ENCODE data around the gene OCIAD1. TPM values are rescaled to one million over a fixed set of nuclear protein-coding genes. Genes with fewer than 3 reads are reported as not detected.

OCIAD1 gene
- total and polyA plus RNA-seq, 9 donors: 73.4 to 241 (median 112) TPM

DNA sequence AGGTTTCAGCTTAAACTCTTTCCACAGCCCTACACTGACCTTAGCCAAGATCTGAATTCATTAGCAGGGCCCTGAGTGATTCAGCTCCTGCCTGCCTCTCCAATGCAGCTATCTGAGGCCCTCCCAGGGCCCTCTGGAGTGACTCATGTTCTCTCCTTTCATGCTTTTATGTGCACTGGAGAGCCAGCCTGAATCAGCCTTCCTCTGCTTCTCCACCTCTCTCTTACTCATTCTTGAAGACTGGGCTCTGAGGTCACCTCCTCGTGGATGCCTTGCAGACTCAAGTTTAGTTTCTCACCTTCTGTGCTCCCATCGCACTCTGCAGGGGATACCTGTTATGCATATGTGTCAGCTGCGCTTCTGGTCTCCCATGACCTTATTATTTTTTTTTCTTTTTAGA lies 78.8 kb downstream of the OCIAD1 start:
- H3K27me3 ChIP-seq: no peaks in the 10 kb centered on the region
- no peak overlapping the region for H3K4me3 ChIP-seq
- no peak for DNase-seq
- intact Hi-C loops (cut with DNase I): no loop called here
- H3K36me3 ChIP-seq: no peaks in the 10 kb centered on the region
- WGBS, 3 donors: 67 to 83% (median 79%) methylated on average over 3 of the region's 3 CpGs
- no peaks in the 10 kb centered on the region for H3K9me3 ChIP-seq
- H3K27ac ChIP-seq: no peak overlapping the region
- peaks cover 1% of the 10 kb centered on the region for H3K4me1 ChIP-seq (ENCODE audit: insufficient read depth)
- TF ChIP-seq EP300 (IDR thresholded peaks at IDR 0.05) (no peak), POLR2A (IDR thresholded peaks at IDR 0.05) (no peak)
- TF ChIP-seq, protein P1, sequence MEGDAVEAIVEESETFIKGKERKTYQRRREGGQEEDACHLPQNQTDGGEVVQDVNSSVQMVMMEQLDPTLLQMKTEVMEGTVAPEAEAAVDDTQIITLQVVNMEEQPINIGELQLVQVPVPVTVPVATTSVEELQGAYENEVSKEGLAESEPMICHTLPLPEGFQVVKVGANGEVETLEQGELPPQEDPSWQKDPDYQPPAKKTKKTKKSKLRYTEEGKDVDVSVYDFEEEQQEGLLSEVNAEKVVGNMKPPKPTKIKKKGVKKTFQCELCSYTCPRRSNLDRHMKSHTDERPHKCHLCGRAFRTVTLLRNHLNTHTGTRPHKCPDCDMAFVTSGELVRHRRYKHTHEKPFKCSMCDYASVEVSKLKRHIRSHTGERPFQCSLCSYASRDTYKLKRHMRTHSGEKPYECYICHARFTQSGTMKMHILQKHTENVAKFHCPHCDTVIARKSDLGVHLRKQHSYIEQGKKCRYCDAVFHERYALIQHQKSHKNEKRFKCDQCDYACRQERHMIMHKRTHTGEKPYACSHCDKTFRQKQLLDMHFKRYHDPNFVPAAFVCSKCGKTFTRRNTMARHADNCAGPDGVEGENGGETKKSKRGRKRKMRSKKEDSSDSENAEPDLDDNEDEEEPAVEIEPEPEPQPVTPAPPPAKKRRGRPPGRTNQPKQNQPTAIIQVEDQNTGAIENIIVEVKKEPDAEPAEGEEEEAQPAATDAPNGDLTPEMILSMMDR (IDR thresholded peaks at IDR 0.05): no peak

DNA sequence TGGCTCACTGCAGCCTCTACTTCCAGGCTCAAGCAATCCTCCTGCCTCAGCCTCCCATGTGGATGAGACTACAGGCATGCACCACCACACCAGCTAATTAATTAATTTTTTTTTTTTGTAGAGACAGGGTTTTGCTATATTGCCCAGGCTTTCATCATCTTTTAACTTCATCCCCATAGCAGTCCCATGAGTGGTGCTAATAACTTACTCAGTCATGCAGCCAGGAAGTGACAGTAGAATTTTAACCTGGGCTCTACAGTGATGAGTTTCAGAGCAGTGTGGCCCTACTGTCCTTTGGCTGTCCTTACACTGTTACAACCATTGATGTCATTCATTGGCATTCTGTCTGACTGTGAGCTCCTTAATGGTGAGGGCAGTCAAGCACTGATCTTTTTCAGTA lies 79.6 kb downstream of the OCIAD1 start:
- TF ChIP-seq POLR2A (IDR thresholded peaks at IDR 0.05): no peak
- Histone ChIP-seq H3K27me3 (no peaks in the 10 kb centered on the region), H3K27ac (no peak overlapping the region), H3K9me3 (no peaks in the 10 kb centered on the region), H3K4me1 (ENCODE audit: insufficient read depth) (no peaks in the 10 kb centered on the region), H3K36me3 (no peaks in the 10 kb centered on the region), H3K4me3 (no peak overlapping the region)
- intact Hi-C loops (cut with DNase I): no loop called here
- DNase-seq: no peak

Other genes with a start within 250 kb of the OCIAD1 start
- 10 to 100 TPM; 30.7 to 46.0 (median 36.0) TPM for gene FRYL, start 50.8 kb upstream of the OCIAD1 start, total RNA-seq
- gene FRYL, start 50.8 kb upstream of the OCIAD1 start, polyA plus RNA-seq: 10 to 100 TPM; 10.7 to 33.5 TPM
- 10 to 100 TPM in 4 of 7 donors, 1 to 10 TPM in 3; 2.1 to 14.6 (median 10.6) TPM for gene OCIAD2, start 75.7 kb downstream of the OCIAD1 start, total RNA-seq
- gene OCIAD2, start 75.7 kb downstream of the OCIAD1 start, polyA plus RNA-seq: 10 to 100 TPM; 20.0 to 20.4 TPM
- 1 to 10 TPM in 1 of 7 donors, under 1 TPM in 4, not detected in 2; 0.33 to 3.2 (median 0.48) TPM for gene CWH43, start 155.2 kb downstream of the OCIAD1 start, total RNA-seq
- not detected for gene CWH43, start 155.2 kb downstream of the OCIAD1 start, polyA plus RNA-seq